HG03025 (cell line): ENCODE results near the gene SLC26A1.

Experiments
- ATAC-seq: cut with Tn5 transposase; IDR thresholded peaks from one replicate; pipeline ENCODE4 v1.9.1; 2021; ENCODE audit warnings: mild to moderate bottlenecking, moderate library complexity; ENCODE audit not compliant: unreplicated experiment, low FRiP score

SLC26A1 gene

GRCh38 chr4:993111-994029 lies at the start of gene SLC26A1:
TSS of gene SLC26A1 (minus strand) at chr4:993404. CDS start at chr4:991703, 1,701 bp downstream.
- no peak for ATAC-seq

GRCh38 chr4:1042352-1043055 lies 49.3 kb upstream of the SLC26A1 start:
- ATAC-seq: no peak

- ATAC-seq: no peak
Observed at GRCh38 chr4:1041936-1042330, 48.7 kb upstream of the SLC26A1 start.

GRCh38 chr4:1041147-1041935 lies 48.1 kb upstream of the SLC26A1 start:
- ATAC-seq: no peak

- ATAC-seq: no peak
Observed at GRCh38 chr4:1040344-1041146, 47.3 kb upstream of the SLC26A1 start.

- no peak for ATAC-seq
Observed at GRCh38 chr4:1039493-1040343, 46.5 kb upstream of the SLC26A1 start.

- ATAC-seq: no peak
Observed at GRCh38 chr4:1038948-1039492, 45.8 kb upstream of the SLC26A1 start.

- no peak for ATAC-seq
Observed at GRCh38 chr4:1036976-1037810, 44.0 kb upstream of the SLC26A1 start.

- ATAC-seq: no peak
Observed at GRCh38 chr4:1036095-1036494, 42.9 kb upstream of the SLC26A1 start.

GRCh38 chr4:1035510-1035909 lies 42.3 kb upstream of the SLC26A1 start:
- no peak for ATAC-seq

GRCh38 chr4:1033840-1034551 lies 40.8 kb upstream of the SLC26A1 start:
- ATAC-seq: no peak

- no peak for ATAC-seq
Observed at GRCh38 chr4:1032861-1033260, 39.7 kb upstream of the SLC26A1 start.

- ATAC-seq: no peak
Observed at GRCh38 chr4:1031956-1032795, 39.0 kb upstream of the SLC26A1 start.

GRCh38 chr4:1031346-1031745 lies 38.1 kb upstream of the SLC26A1 start:
- ATAC-seq: no peak

- ATAC-seq: no peak
Observed at GRCh38 chr4:1030559-1030958, 37.4 kb upstream of the SLC26A1 start.

- ATAC-seq: no peak
Observed at GRCh38 chr4:1030031-1030430, 36.8 kb upstream of the SLC26A1 start.

- no peak for ATAC-seq
Observed at GRCh38 chr4:1029529-1029928, 36.3 kb upstream of the SLC26A1 start.
